Measurements from ENCODE around the gene RDH11.
A peak's percentile ranks its signal among the peaks of the same experiment; 100 is the strongest.

RDH11 gene, protein sequence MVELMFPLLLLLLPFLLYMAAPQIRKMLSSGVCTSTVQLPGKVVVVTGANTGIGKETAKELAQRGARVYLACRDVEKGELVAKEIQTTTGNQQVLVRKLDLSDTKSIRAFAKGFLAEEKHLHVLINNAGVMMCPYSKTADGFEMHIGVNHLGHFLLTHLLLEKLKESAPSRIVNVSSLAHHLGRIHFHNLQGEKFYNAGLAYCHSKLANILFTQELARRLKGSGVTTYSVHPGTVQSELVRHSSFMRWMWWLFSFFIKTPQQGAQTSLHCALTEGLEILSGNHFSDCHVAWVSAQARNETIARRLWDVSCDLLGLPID

DNA sequence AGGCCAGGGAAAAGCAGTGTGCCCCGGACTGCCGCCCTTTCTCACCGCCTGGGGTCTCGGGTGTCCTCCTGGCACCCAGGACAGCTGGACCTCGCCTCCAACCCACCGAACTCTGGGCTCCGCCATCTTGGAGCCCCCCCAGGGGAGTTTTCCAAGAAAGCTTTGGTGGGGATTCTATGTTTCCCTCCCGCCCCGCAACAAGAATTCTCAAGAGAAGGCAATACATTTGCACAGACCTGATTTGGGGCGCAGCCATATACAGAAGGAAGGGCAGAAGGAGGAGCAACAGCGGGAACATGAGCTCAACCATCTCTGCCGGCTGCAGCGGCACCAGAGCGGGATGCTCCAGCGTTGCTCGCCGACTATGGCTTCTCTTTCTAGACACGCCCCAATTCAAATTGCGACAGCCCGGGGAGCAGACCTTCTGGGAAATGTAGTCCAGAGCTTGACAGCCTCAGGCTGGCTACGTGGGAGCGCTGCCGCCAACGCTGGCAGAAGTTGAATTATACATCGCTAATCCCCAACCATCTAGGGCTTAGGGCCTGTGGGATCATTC, at the start of gene RDH11:
Gene RDH11, minus strand, starts transcription at position 371 of the 556 bp plus-strand sequence. Its CDS starts 61 bp downstream, at position 310.
- TF ChIP-seq, protein P1, sequence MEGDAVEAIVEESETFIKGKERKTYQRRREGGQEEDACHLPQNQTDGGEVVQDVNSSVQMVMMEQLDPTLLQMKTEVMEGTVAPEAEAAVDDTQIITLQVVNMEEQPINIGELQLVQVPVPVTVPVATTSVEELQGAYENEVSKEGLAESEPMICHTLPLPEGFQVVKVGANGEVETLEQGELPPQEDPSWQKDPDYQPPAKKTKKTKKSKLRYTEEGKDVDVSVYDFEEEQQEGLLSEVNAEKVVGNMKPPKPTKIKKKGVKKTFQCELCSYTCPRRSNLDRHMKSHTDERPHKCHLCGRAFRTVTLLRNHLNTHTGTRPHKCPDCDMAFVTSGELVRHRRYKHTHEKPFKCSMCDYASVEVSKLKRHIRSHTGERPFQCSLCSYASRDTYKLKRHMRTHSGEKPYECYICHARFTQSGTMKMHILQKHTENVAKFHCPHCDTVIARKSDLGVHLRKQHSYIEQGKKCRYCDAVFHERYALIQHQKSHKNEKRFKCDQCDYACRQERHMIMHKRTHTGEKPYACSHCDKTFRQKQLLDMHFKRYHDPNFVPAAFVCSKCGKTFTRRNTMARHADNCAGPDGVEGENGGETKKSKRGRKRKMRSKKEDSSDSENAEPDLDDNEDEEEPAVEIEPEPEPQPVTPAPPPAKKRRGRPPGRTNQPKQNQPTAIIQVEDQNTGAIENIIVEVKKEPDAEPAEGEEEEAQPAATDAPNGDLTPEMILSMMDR (conservative IDR thresholded peaks at IDR 0.05; ENCODE audit: low read depth) = no peak
- ChIA-PET POLR2A (ENCODE audit: low non-redundant PET) (interaction anchor here (0.6 to 0.9 kb wide), 2 partner anchors 12 to 19 kb away, joined by 3 to 4 read pairs; no protein-coding TSS in a partner anchor), CTCF (interaction anchor here (1.1 to 1.8 kb wide), 4 partner anchors 9 to 336 kb away, joined by 3 to 11 read pairs (median 3); partner anchors contain the start of genes ATP6V1D, EIF2S1 and PIGH)
- H3K27ac ChIP-seq = peak within 1 kb of the TSS; percentile 89
- peak; percentile 92 for DNase-seq (ENCODE audit: low spot score)

DNA sequence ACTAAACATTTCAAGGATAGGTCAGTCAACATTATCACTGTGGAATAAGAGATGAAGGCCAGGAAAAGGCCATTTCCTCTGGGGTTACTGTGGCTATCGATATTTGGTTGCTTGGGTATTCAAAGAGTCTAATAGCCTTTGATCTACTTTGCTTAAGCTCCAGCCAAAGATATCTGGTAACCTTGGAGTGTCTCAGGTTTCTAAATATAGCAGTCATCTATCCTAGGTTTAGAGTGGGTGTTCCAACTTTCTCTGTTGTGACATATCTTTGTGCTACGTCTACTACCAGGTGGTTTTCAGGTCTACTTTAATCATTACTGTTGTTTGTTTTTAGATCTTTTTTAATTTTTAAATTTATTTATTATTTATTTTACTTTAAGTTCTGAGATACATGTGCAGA, 48.5 kb upstream of the RDH11 start:
- no peak for DNase-seq (ENCODE audit: low spot score)
- CTCF ChIA-PET = no interaction called here
- TF ChIP-seq, protein P1 (conservative IDR thresholded peaks at IDR 0.05; ENCODE audit: low read depth) = no peak
- H3K27ac ChIP-seq = no peak overlapping the region
- POLR2A ChIA-PET (ENCODE audit: low non-redundant PET) = no interaction called here

DNA sequence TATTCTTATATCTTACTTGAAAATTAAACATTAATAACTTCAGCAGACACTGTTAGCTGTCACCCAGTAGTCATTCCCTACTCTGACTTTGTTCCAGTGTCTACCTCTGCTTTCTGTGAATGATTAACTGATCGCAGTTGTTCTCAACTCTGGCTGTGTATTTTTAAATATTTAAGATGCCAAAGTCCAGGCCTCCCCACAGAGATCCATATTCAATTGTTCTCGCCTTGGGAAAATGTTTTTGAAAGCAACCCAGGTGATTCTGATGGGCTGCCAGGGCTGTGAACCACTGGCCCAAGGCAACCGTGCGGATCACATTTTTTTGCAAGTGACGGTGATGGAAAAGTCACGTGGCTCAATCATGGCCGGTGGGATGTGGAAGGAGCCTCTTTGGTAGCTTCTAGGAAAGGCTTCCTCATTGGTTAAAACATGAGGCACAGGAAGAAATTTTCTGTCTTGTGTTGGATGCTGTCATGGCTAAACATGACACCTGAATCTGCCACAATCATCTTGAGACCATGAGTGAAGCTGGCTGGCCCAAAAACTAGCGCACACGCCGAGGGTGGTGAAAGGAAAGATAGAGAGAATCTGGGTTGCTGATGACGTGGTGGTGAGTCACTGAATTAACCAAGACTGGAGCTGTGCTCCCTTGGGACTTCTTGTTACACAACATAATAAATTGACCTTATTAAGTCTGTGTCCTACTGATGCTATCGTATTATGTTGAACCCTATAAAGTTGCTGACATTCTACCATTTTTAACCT, 43.4 kb upstream of the RDH11 start:
- ChIA-PET CTCF (no interaction called here), POLR2A (ENCODE audit: low non-redundant PET) (no interaction called here)
- peak; percentile 88 for DNase-seq (ENCODE audit: low spot score)
- TF ChIP-seq, protein P1 (conservative IDR thresholded peaks at IDR 0.05; ENCODE audit: low read depth) = no peak
- H3K27ac ChIP-seq = no peak overlapping the region

DNA sequence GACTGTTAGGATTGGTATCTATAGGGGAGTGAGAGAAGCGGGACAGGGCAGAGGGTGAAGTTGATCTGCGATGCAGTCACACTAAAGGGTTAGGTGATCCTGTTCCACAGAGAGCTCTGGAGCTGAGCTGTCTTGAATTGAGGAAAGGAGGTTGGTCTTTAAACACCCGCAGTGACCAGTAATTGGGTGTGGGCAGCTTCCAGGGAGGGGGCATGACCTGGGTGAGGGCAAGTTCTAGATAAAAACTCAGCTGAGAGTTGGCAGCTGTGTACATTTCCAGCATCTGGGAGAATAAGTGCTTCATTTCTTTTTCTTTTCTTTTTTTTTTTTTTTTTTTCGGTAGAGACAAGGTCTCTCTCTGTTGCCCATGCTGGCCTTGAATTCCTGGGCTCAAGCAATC, 41.2 kb upstream of the RDH11 start:
- CTCF ChIA-PET = no interaction called here

DNA sequence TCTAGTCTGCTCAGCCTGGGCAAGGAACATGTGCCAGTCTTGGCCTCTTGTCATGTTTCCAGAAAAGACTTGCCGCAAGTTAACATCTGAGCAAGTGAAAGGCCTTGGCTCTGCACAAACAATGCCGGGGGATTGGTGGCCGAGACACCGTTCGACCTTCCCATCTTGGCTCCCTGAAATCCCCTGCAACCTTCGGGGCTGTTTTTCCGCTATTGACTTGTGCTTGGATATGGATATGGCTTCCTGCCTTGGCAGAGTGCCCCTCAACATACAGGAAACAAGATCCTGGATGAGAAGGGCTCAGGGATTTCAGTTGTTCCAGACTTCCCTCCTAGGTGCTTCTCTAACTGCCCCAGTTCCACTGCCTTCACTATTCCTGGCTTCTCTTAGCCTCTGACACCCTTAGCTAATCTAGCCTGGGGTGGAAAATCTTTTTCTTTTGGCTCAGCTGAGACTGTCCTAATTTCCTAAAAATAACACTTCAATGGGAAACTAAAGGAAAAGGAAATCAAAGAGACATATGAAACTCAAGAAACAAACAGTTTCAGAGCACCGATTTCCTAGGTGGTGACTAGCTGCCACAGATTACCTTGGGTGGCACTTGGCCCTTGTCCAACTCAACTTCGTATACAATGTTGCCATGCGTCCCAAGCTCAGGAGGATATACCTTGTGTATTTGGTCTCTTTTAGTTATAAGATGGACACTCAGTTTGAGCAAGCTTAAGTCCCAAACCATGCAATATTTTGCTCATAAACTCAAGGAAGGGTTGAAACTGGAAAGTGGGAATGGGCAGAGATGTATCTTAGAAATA, 40.0 kb upstream of the RDH11 start:
- CTCF ChIA-PET = interaction anchor here (0.6 kb wide), 1 partner anchor 77 kb away, joined by 4 read pairs; no protein-coding TSS in a partner anchor
- TF ChIP-seq, protein P1 (conservative IDR thresholded peaks at IDR 0.05; ENCODE audit: low read depth) = no peak
- no peak for DNase-seq (ENCODE audit: low spot score)
- H3K27ac ChIP-seq = no peak overlapping the region
- POLR2A ChIA-PET (ENCODE audit: low non-redundant PET) = no interaction called here

More for the DNA sequence above, 41.2 kb upstream of the RDH11 start:
- no peak for DNase-seq (ENCODE audit: low spot score)
- POLR2A ChIA-PET (ENCODE audit: low non-redundant PET) = no interaction called here
- TF ChIP-seq, protein P1 (conservative IDR thresholded peaks at IDR 0.05; ENCODE audit: low read depth) = no peak
- no peak overlapping the region for H3K27ac ChIP-seq

DNA sequence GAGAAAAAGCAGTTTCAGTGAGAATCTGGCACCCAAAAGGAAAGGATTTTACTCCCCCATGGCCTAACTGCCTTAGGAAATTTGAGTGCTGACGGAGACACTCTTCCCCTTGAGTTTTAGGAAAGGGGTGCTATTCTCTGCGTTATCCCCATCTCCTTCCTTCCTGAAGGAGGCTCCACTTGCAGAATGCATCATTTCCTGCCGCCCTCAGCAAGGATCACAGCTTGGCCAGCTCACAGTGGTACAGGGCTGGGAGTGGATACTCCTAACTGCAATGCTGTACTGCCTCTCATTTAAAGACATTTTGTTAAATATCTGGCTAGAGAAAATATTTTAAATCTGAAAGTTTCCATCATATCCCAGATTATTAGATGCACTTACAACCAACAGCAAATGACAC, 39.1 kb upstream of the RDH11 start:
- CTCF ChIA-PET = no interaction called here

More for the DNA sequence above, 39.1 kb upstream of the RDH11 start:
- TF ChIP-seq, protein P1 (conservative IDR thresholded peaks at IDR 0.05; ENCODE audit: low read depth) = no peak
- POLR2A ChIA-PET (ENCODE audit: low non-redundant PET) = no interaction called here
- DNase-seq (ENCODE audit: low spot score) = no peak
- H3K27ac ChIP-seq = no peak overlapping the region

Data from RWPE1 (cell line).